Measurements from ENCODE around the gene BPHL.
"Not testable (repeated sequence)": the region's sequence is repeated elsewhere in the genome, so short reads cannot be mapped to it uniquely, and the experiment has no call there.

Gene BPHL

GRCh38 chr6:3118353-3119039 lies at the start of gene BPHL:
Gene BPHL (plus strand): TSS chr6:3118711. CDS start chr6:3118741, 30 bp downstream.
- peak; percentile 98 for DNase-seq (ENCODE audit: low read depth, low spot score)

- no peak for DNase-seq (ENCODE audit: low read depth, low spot score)
These were observed 46.9 kb upstream of the BPHL start for GRCh38 chr6:3071568-3071967.

DNA sequence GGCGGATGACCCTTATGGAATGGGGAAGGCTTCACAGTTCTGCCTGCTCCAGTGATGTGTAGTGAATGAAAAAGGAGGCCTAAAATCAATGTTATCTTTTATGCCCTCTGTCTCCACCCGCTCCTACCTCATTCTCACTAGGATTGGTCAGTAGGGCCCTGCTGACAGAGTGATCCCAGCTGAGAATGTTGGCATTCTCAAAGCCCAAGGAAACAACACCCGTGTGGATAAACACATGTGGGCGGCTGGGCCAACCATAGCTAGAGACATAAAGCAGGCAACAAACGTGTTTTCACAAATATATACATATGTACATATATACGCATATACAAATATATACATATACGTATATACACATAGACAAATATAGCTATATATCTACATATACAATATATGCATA lies 45.7 kb upstream of the BPHL start:
- DNase-seq (ENCODE audit: low read depth, low spot score), result no peak

- DNase-seq (ENCODE audit: low read depth, low spot score), result no peak
These were observed 45.1 kb upstream of the BPHL start for GRCh38 chr6:3073382-3073781.

GRCh38 chr6:3075772-3076113 lies 42.8 kb upstream of the BPHL start:
- peak; percentile 20 for DNase-seq (ENCODE audit: low read depth, low spot score)

DNA sequence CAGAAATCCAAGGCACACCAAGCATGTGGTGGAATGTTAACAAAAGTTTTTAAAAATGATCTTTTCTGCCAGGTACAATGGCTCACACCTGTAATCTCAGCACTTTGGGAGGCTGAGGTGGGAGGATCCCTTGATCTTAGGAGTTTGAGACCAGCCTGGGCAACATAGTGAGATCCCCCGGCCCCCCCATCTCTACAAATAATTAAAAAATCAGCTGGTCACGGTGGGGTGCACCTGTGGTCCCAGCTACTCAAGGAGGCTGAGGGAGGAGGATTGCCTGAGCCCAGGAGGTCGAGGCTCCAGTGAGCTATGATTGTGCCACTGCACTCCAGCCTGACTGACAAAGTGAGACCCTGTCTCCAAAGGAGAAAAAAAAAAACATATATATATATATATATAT lies 42.2 kb upstream of the BPHL start:
- no peak for DNase-seq (ENCODE audit: low read depth, low spot score)

DNA sequence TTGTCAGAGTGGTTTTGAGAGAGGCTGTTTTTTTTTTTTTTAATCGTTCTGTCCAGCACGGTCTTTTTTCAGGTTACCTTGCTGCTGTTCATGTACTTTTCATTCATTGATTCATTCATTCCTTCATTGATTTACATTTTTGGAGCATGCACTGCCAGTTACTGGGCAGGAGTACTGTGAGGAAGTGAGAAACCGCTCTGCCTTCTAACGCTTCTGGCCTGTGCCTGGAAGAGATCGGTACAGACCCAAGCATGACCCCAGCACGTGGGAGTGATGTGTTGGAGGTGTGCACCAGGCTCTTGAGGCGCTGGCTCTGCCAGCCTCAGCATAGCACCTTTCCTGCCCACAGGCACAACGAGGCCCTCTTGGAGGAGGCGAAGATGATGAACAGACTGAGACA lies 41.1 kb upstream of the BPHL start:
- no peak for DNase-seq (ENCODE audit: low read depth, low spot score)

DNA sequence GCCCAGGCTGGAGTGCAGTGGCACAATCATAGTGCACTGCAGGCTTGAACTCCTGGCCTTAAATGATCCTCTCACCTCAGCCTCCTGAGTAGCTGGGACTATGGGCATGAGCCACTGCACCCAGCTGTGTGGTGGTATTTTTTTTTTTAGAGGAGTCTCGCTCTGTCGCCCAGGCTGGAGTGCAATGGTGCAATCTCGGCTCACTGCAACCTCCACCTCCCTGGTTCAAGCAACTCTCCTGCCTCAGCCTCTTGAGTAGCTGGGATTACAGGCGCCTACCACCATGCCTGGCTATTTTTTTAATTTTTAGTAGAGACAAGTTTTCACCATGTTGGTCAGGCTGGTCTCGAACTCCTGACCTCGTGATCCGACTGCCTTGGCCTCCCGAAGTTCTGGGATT lies 39.6 kb upstream of the BPHL start:
- DNase-seq (ENCODE audit: low read depth, low spot score), result not testable (repeated sequence)

DNA sequence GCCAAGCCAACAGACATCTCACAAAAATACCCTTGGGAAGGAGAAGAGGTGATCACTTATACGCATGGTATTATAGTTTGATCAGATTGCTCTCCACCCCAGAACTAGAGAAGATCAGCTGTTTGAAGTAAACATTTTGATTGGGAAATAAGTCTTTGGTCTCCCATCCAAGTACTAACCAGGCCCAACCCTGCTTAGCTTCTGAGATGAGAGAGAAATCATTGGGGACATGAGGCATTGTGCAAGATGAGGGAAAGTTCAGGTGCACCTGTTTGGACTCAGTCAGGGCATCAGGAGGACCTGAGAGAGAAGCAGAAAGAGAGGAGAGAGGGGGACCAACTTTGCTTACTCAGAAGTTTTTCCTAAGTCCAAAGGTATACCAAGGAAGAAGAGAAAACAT lies 38.8 kb upstream of the BPHL start:
- DNase-seq (ENCODE audit: low read depth, low spot score), result no peak

- DNase-seq (ENCODE audit: low read depth, low spot score), result no peak
These were observed 36.6 kb upstream of the BPHL start for GRCh38 chr6:3081960-3082359.

- DNase-seq (ENCODE audit: low read depth, low spot score), result no peak
These were observed 33.4 kb upstream of the BPHL start for GRCh38 chr6:3085074-3085473.

- DNase-seq (ENCODE audit: low read depth, low spot score), result peak; percentile 13
These were observed 32.1 kb upstream of the BPHL start for GRCh38 chr6:3086282-3086946.

DNA sequence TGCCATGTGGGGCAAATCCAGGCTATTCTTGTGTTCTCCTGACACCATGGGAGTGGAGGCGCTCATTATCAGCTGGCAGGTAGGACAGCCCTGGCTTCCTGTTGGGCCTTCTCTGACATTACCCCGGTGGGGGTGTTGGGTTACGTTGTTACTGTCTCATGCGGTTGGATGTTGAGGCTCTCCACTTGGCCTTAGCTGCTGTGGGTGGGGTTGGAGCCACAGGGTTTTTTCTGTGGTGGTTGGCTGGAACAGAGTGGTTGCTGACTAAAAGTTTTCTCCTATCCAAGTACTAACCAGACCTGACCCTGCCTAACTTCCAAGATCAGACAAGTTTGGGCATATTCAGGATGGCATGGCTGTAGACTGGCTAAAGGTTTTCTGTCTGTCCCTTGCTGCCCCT lies 30.1 kb upstream of the BPHL start:
- DNase-seq (ENCODE audit: low read depth, low spot score), result peak; percentile 13

DNA sequence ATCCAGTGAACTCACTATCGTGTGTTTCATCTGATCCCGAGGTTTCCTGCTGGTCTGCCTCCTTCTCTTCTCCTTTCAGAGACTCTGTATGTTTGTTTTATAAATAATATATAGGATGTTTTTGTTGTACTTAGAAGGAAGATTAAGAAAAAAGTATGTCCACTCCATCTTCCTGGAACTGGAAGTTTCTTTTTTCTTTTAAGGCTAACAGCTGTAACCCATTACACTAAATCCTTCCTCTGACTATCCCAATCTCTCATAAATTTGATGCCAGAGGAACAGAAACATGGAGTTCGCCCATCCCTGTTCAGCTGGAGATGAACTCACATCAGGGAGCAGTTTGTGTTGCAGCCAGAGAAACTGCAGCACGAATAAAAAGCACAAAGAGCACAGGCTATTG lies 29.5 kb upstream of the BPHL start:
- DNase-seq (ENCODE audit: low read depth, low spot score), result no peak

- no peak for DNase-seq (ENCODE audit: low read depth, low spot score)
These were observed 28.5 kb upstream of the BPHL start for GRCh38 chr6:3090013-3090412.

DNA sequence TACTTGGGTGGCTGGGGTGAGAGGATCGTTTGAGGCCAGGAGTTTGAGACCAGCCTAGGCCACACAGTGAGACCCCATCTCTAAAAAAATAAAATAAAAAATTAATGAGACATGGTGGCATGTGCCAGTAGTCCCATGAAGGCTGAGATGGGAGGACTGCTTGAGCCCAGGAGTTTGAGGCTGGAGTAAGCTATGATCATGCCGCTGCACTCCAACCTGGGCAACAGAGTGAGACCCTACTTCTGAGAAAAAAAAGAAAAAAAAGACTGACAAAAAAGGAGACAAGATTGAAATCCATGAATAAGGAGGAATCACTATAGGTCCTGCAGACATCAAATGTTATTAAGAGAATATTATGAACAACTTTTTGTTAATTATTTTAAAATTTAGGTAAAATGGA lies 23.7 kb upstream of the BPHL start:
- no peak for DNase-seq (ENCODE audit: low read depth, low spot score)

- no peak for DNase-seq (ENCODE audit: low read depth, low spot score)
These were observed 15.6 kb upstream of the BPHL start for GRCh38 chr6:3102875-3103274.

GRCh38 chr6:3108746-3109414 lies 9.6 kb upstream of the BPHL start:
- no peak for DNase-seq (ENCODE audit: low read depth, low spot score)

- DNase-seq (ENCODE audit: low read depth, low spot score), result no peak
These were observed 8.8 kb upstream of the BPHL start for GRCh38 chr6:3109761-3110160.

DNA sequence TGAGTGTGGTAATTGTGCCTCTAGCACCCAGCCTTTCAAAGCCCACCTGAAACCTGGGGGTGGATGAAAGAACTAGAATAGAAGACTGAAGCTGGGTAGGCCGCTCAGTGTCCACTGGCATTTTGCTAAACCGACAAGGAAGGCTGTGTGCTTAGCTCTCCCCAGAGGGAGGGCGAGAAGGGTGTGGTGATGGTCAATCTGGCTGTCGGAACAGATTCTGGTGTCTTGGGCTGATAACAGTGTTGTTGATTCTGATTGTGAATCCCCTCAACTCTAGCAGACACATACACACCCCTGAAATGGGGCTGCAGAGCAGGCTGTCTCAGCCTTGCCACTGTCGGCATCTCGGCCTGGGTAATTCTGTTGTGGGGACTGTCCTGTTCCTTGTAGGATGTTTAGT lies 4.1 kb upstream of the BPHL start:
- no peak for DNase-seq (ENCODE audit: low read depth, low spot score)

- no peak for DNase-seq (ENCODE audit: low read depth, low spot score)
These were observed 579 bp upstream of the BPHL start for GRCh38 chr6:3117912-3118352.

DNA sequence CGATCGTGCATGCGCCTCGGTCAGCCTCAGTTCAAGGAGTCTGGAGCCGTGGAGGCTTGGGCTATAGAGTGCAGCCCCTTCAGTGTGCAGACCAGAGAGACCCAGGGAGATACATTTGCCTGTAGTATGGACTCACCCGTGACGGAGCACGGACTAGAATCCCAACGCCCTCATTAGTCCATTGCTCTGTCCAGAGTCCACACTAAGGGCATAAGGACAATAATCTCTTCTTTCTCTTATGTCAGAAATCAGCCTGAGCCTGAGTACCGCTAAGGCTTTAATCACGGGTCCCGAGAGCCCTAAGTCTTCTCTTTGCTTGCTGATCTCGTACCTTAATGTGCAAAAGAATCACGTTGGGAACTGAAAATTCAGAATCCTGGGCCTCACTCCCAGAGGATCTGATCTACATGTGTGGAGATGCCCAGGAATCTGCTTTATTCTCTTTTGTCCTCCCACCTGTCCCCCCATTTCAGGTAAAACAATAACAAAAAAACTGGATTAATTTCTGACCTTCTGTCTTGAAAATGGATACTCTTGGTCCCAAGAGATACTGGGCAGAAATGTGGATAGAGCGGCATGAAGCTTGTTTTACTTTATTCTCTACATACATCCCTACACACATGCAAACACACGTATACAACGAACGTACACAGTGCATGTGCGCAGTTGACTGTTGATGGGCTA lies 671 bp downstream of the BPHL start:
- DNase-seq (ENCODE audit: low read depth, low spot score), result no peak

DNA sequence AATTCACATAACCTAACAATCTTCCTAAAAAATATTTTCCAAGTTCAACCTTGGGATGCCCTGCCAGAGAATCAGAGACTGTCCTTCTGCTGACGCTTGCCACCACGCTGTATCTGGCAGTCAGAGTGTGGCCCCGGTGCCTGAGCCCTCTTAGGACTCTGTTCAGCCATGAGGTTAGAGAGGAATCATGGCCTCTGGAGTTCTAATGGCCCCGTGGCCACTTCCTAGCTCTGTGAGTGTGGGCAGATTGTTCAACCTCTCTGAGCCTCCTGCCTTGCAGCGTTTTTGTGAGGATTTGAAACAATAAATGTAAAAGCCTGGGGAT lies 2.2 kb downstream of the BPHL start:
- no peak for DNase-seq (ENCODE audit: low read depth, low spot score)
